ENCODE data around the gene IGF1R.

DNA sequence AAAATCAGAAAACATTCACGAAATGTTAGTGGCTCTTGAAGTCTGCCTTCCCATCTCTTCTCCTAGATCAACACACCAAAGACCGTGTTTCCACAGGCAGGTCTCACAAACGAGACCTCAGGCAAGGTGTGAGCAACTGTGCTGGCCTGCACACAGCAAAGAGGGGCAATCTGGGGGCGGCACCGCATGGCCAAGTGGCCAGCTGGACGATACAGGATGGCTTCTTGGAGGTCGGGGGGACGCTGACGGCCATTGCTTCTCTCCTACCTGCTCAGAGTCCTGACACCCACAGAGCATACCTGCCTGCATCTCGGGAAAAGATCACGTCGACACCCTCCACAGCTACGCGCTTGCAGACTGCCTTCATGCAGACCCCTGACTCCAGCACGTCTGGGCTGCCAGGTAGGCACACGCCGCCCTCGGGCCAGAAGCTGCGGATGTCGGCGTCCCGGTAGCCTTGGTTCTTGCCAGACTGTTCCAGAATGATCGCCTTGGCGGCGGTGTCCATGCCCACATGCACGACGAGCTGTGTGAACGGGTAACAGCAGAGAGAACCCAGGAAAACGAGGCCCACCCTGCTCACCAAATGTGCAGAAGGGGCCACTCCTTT is 320.9 kb downstream of the IGF1R start:
- TF ChIP-seq, protein P1, sequence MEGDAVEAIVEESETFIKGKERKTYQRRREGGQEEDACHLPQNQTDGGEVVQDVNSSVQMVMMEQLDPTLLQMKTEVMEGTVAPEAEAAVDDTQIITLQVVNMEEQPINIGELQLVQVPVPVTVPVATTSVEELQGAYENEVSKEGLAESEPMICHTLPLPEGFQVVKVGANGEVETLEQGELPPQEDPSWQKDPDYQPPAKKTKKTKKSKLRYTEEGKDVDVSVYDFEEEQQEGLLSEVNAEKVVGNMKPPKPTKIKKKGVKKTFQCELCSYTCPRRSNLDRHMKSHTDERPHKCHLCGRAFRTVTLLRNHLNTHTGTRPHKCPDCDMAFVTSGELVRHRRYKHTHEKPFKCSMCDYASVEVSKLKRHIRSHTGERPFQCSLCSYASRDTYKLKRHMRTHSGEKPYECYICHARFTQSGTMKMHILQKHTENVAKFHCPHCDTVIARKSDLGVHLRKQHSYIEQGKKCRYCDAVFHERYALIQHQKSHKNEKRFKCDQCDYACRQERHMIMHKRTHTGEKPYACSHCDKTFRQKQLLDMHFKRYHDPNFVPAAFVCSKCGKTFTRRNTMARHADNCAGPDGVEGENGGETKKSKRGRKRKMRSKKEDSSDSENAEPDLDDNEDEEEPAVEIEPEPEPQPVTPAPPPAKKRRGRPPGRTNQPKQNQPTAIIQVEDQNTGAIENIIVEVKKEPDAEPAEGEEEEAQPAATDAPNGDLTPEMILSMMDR (IDR thresholded peaks at IDR 0.05; ENCODE audit: borderline replicate concordance, extremely low read depth, low read length, poor library complexity, severe bottlenecking): no peak
- no peak for TF ChIP-seq EZH2 (IDR thresholded peaks at IDR 0.05; ENCODE audit: borderline replicate concordance, low read depth, low read length, severe bottlenecking)

All from DND-41 (cell line).